CD4-positive, alpha-beta T cell (primary cell): ENCODE measurements around the gene TBX15. TPM values are rescaled to one million over a fixed set of nuclear protein-coding genes. Genes with fewer than 3 reads are reported as not detected.

Source experiments
- ATAC-seq: fragments of 200-7000 bp; cut with Tn5 transposase; one replicate; pipeline ENCODE4 v1.10.0; 2022; ENCODE audit warnings: mild to moderate bottlenecking; ENCODE audit not compliant: poor library complexity
- CTCF ChIA-PET: fragments of 350-600 bp; sonication (Branson Sonifier 250); formaldehyde crosslinking; loops from one replicate; lab custom pipeline; 2021; ENCODE audit warnings: antibody characterized with exemption, inconsistent platforms; lab: Charles Lee
- POLR2A ChIA-PET: fragments of 350-600 bp; sonication (Branson Sonifier 250); formaldehyde crosslinking; loops from one replicate; lab custom pipeline; 2021; ENCODE audit warnings: antibody characterized with exemption, inconsistent platforms; lab: Charles Lee
- DNase-seq, 14 experiments: peaks; one replicate each; pipeline ENCODE4 v3.0.0-alpha.2; 2013 to 2020; ENCODE audit warnings: mixed read lengths in 2 of 14
- H3K27ac ChIP-seq, 2 donors: one replicate each; pipeline versions ENCODE4 v1.5.1 to v1.7.0; 2013; ENCODE audit warnings: low read length in 2 of 2, low read depth in 1 of 2, mild to moderate bottlenecking in 1 of 2
- H3K27me3 ChIP-seq, 2 experiments: 1 replicate in 1 of 2; 2 replicates in 1 of 2; pipeline versions ENCODE4 v1.6.1 to v1.7.0; 2013; ENCODE audit warnings: low read length in 2 of 2, control low read depth in 1 of 2, mild to moderate bottlenecking in 1 of 2, moderate library complexity in 1 of 2; ENCODE audit not compliant: insufficient read depth in 2 of 2, control insufficient read depth in 1 of 2
- H3K36me3 ChIP-seq: one replicate; pipeline ENCODE4 v1.6.1; 2013; ENCODE audit warnings: low read length, control low read depth; ENCODE audit not compliant: insufficient read depth
- H3K4me1 ChIP-seq: one replicate; pipeline ENCODE4 v1.6.1; 2013; ENCODE audit warnings: low read length, control low read depth; ENCODE audit not compliant: insufficient read depth
- H3K4me3 ChIP-seq: one replicate; pipeline ENCODE4 v1.5.1; 2013; ENCODE audit warnings: mild to moderate bottlenecking, low read length, moderate library complexity
- H3K9me3 ChIP-seq, 2 experiments: 1 replicate in 1 of 2; 2 replicates in 1 of 2; pipeline versions ENCODE4 v1.6.1 to v1.7.0; 2013; ENCODE audit warnings: low read length in 2 of 2, mild to moderate bottlenecking in 2 of 2, control low read depth in 1 of 2, moderate library complexity in 1 of 2; ENCODE audit not compliant: control insufficient read depth in 1 of 2, insufficient read depth in 1 of 2
- H3K27ac Mint-ChIP-seq: one replicate; pipeline ENCODE4 v1.8.0; 2020; ENCODE audit warnings: mixed read lengths
- H3K27me3 Mint-ChIP-seq: one replicate; pipeline ENCODE4 v1.8.0; 2021; ENCODE audit warnings: mixed read lengths
- H3K36me3 Mint-ChIP-seq: one replicate; pipeline ENCODE4 v1.8.0; 2021; ENCODE audit warnings: low read depth, mixed read lengths
- H3K4me1 Mint-ChIP-seq: one replicate; pipeline ENCODE4 v1.8.0; 2021; ENCODE audit warnings: low read depth, mixed read lengths
- H3K4me3 Mint-ChIP-seq: one replicate; pipeline ENCODE4 v1.8.0; 2020; ENCODE audit warnings: mild to moderate bottlenecking, mixed read lengths
- H3K9me3 Mint-ChIP-seq: one replicate; pipeline ENCODE4 v1.8.0; 2020; ENCODE audit warnings: mixed read lengths
- intact Hi-C, 2 experiments: fragments of 100-400 bp; cut with DNase I in 1 of 2; cut with micrococcal nuclease in 1 of 2; formaldehyde crosslinking; loops; one replicate each; pipeline versions ENCODE4 v1.15.1 to v1.9.0; 2023 to 2025; cut with DNase I, micrococcal nuclease
- total RNA-seq, 174 experiments: library from RNA in 2 of 174; stranded (reverse) in 2 of 174; gene quantifications; one replicate each; pipeline ENCODE4 v1.2.3 and lab custom pipeline; 2021 to 2026
- TF ChIP-seq, protein P1 (sequence below): fragments of 200-600 bp; IDR thresholded peaks from one replicate; pipeline ENCODE4 v1.8.0; 2022; ENCODE audit warnings: antibody characterized with exemption, mild to moderate bottlenecking

Gene TBX15
- total RNA-seq, 2 experiments from 2014 or later: not detected

DNA sequence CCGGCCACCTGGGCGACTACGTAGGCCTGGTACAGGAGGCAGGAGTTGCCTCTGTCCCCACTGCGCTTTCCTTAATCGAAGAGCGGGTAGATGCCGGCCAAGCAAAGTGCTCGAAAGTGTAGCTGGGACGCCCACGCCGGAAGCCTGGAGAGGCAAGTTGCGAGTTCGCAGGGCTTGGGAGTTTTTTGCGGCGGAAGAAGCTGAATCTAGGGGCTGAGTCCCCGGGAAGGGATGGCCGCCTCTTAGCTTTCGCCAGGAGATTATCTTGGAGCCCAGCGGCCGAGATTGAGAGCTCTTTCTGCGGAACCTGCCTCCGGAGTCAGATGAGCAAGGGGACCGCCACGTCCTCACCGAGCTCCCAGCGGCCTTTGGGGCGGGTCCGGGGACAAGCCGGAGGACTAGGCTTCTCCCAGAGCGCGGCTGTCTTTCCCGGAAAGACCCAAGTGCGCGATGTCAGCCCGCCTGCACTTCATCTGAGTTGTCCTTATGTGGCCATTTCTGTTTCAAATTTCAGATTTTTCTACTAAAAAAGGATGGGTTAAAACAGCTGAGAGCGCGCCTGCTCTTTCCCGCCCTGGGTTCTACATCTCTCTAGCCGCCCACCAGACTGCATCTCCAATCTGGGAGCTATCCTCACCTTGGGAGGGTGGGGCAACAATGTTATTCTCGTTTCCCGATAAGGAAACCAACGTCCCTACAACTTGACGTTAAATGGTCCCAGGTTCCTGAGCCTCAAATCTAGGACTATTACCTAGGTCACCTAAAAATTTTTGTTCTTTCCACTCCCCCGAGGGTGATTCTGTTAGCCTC, 12.4 kb upstream of the TBX15 start:
- Histone ChIP-seq H3K4me1 (peaks cover 14% of the 10 kb centered on the region), H3K9me3 (peaks cover 2 to 59% of the 10 kb centered on the region in 2 experiments), H3K27ac (no peak overlapping the region), H3K4me3 (no peak overlapping the region), H3K27me3 (peaks cover 73 to 93% of the 10 kb centered on the region in 2 experiments), H3K36me3 (no peaks in the 10 kb centered on the region)
- ChIA-PET POLR2A (no interaction called here), CTCF (no interaction called here)
- intact Hi-C loops: no loop called here
- Mint-ChIP-seq H3K9me3 (peaks cover under 1% of the 10 kb centered on the region), H3K36me3 (no peaks in the 10 kb centered on the region), H3K27ac (no peak overlapping the region), H3K4me3 (no peak overlapping the region), H3K27me3 (peaks cover 91% of the 10 kb centered on the region), H3K4me1 (peaks cover 4% of the 10 kb centered on the region)
- ATAC-seq: no peak
- no peak for DNase-seq
- TF ChIP-seq, protein P1, sequence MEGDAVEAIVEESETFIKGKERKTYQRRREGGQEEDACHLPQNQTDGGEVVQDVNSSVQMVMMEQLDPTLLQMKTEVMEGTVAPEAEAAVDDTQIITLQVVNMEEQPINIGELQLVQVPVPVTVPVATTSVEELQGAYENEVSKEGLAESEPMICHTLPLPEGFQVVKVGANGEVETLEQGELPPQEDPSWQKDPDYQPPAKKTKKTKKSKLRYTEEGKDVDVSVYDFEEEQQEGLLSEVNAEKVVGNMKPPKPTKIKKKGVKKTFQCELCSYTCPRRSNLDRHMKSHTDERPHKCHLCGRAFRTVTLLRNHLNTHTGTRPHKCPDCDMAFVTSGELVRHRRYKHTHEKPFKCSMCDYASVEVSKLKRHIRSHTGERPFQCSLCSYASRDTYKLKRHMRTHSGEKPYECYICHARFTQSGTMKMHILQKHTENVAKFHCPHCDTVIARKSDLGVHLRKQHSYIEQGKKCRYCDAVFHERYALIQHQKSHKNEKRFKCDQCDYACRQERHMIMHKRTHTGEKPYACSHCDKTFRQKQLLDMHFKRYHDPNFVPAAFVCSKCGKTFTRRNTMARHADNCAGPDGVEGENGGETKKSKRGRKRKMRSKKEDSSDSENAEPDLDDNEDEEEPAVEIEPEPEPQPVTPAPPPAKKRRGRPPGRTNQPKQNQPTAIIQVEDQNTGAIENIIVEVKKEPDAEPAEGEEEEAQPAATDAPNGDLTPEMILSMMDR: no peak

DNA sequence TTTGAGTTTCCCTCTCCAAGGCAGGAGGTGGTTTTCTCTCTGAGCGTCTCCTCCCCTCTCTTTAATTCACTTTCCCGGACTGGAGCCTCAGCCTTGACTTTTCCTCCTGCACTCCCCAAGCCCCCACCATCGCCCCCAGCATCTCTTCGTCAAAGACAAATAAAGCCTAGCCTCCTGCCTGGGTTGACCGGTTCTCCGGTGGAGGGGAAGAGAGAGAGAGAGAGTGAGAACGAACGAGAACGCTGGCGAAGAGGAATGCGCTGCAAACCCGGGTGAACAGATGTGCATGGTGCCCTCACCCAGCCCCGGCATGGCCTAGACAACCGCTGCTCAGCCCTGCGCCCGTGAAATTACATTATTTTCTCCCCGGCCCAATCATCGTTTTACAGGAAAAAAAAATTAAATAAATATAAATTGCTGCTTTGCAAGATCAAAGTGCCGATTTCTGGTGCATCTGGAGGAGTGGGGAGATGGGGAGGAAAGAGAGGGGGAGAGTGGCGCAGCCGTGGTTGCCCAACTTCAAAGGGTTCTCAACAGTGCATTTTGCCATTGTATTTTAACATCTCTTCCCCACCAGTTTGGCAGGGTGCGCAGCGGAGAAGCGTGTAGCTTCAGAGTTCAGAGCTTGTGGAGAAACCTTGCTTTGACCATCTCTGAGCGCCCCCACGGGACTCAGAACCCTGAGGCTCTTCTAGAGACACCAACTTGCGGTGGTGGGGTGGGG, 11.4 kb upstream of the TBX15 start:
- ChIA-PET CTCF (no interaction called here), POLR2A (no interaction called here)
- peaks cover 91% of the 10 kb centered on the region for H3K27me3 Mint-ChIP-seq
- H3K4me3 Mint-ChIP-seq: no peak overlapping the region
- no peaks in the 10 kb centered on the region for H3K36me3 Mint-ChIP-seq
- Histone ChIP-seq H3K4me1 (peaks cover 14% of the 10 kb centered on the region), H3K36me3 (no peaks in the 10 kb centered on the region), H3K9me3 (peaks cover 0 to 63% of the 10 kb centered on the region in 2 experiments), H3K27me3 (peaks cover 76 to 93% of the 10 kb centered on the region in 2 experiments), H3K4me3 (no peak overlapping the region), H3K27ac (no peak overlapping the region)
- peaks cover 4% of the 10 kb centered on the region for H3K4me1 Mint-ChIP-seq
- TF ChIP-seq, protein P1: no peak
- no peak for ATAC-seq
- DNase-seq: no peak
- H3K27ac Mint-ChIP-seq: no peak overlapping the region
- H3K9me3 Mint-ChIP-seq: no peaks in the 10 kb centered on the region
- intact Hi-C loops: no loop called here

DNA sequence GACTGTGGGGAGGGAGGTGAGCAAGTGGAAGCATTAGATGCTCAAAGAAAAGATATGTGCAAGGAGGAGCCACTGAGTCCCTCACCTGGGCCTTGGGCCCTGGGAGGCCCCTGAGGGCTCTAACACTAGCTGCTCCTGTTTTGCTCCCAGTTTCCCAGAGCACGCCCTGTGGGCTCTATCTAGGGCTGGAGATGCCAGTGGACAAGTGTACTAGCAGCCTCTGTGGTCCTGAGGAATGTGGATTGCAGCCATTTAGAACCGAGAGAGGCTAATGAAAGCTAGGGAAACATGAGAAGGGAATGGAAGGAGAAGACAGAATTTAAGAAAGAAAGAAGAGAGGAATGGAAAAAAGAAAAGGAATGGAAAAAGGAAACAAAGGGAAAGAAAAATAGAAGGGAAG, 10.0 kb upstream of the TBX15 start:
- ChIA-PET POLR2A (no interaction called here), CTCF (no interaction called here)
- Mint-ChIP-seq H3K4me3 (no peak overlapping the region), H3K9me3 (no peaks in the 10 kb centered on the region), H3K27me3 (peaks cover 89% of the 10 kb centered on the region), H3K36me3 (no peaks in the 10 kb centered on the region), H3K27ac (no peak overlapping the region), H3K4me1 (peaks cover 4% of the 10 kb centered on the region)
- Histone ChIP-seq H3K9me3 (peaks cover 0 to 62% of the 10 kb centered on the region in 2 experiments), H3K27me3 (peaks cover 78 to 94% of the 10 kb centered on the region in 2 experiments), H3K4me3 (no peak overlapping the region), H3K27ac (no peak overlapping the region), H3K36me3 (no peaks in the 10 kb centered on the region), H3K4me1 (peaks cover 14% of the 10 kb centered on the region)
- DNase-seq (no peak), ATAC-seq (no peak)
- intact Hi-C loops: no loop called here
- TF ChIP-seq, protein P1: no peak
